Activated CD4-positive, alpha-beta T cell treated with anti-CD3 and anti-CD28 coated beads, Interleukin-2, amount 50 U/mL, for 48 hours (primary cell): ENCODE results near the gene HECW1.
"Not testable (repeated sequence)": the region's sequence is repeated elsewhere in the genome, so short reads cannot be mapped to it uniquely, and the experiment has no call there.

ENCODE experiments used
- DNase-seq, 2 experiments: peaks; one replicate each; pipeline ENCODE4 v3.0.0-alpha.2; 2020

Gene HECW1

GRCh38 chr7:43210539-43210938, 98.1 kb downstream of the HECW1 start:
- not testable (repeated sequence) for DNase-seq

DNA sequence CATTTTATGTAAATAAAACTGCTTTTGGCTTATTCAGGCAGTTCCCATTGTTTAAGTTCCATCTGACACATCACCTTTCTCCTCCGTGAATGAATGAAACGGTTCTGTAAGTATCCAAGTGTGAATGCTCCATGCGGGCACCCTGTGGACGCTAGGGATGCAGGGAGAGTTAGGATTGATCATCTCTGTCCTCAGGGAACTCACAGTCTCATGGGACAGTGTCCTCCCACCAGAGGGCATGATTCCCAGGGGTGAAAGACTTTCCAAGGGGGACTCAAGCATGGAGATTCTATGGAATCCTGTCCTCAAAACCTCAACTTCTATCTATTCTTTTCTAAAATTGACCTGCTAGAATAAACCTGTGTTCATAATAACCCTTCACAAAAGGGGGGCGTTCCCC, 98.8 kb downstream of the HECW1 start:
- DNase-seq: no peak

- no peak for DNase-seq
These were observed 99.2 kb downstream of the HECW1 start for GRCh38 chr7:43211693-43212092.

DNA sequence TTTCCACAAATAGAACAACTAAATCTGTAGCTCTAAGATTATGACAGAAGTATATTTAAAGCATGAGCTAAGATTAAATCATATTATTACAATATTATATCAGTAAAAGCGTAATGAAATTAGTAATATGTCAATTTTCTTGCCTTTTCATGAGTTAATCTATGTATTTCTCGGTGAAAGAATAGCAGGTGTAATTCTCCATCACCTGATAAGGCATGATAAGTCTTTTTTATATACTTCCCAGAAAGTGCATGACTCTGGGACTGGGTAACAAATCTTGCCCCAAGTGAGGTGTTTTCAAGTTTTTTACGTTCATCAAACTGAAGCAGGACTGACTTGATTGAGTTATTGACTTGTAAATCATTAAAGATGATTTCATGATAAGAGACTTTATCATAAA, 100.5 kb downstream of the HECW1 start:
- DNase-seq: no peak

GRCh38 chr7:43215061-43215460, 102.6 kb downstream of the HECW1 start:
- DNase-seq: no peak

GRCh38 chr7:43217055-43217454, 104.6 kb downstream of the HECW1 start:
- DNase-seq: no peak

DNA sequence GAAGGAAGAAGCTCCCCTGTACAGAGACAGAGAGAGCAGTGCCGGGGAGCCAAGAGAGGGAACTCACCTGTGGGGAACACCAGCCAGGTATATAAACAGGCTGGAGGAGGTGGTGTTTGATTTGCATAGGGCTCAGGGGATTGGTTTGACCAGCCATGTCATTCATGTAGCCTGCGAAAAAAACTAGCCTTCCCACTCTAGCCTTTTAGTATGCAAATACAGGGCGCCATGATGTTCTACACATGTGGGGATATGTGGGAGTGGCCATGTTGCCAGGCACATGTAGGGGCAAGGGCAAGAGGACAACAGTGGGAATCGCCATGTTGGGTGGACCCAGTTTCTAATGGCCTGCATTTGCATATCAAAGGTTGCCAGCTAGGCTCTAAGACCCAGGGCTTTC, 106.5 kb downstream of the HECW1 start:
- not testable (repeated sequence) for DNase-seq

DNA sequence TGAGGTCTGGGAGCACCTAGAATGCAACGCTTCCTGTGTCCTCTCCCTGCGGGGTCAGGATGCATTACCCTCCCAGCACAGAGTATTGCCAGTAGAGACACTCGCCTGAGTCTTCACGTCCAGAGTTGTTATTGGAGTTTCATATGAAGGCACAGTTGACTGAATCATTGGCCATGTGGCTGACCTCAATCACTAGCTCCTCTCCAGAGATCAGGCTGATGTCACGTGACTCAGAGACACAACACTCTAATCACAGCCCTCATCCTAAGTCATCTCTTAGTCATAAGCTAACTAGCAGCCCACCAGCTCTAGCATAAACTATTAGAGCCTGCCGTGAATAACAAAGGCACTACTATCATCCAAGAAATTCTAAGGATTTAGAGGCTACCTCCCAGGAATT, 107.8 kb downstream of the HECW1 start:
- no peak for DNase-seq

DNA sequence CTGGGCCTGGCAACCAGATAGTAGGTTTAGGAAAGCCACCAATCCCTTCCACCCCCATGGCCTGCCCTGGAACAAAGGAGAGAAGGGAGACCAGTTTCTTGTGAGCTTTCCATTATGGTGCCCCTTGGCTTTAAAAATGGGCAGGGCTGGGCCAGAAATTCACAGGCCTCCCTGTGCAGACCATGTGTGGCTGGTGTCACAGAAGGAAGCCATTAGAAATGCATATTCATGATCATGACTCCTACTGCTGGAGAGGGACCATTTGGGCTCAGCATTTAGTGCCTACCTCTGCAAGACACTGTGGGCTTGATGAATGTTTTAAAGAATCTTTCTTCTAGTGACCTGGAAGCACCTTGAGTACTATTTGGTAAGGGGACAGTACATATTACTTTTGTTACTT, 108.3 kb downstream of the HECW1 start:
- DNase-seq: no peak

DNA sequence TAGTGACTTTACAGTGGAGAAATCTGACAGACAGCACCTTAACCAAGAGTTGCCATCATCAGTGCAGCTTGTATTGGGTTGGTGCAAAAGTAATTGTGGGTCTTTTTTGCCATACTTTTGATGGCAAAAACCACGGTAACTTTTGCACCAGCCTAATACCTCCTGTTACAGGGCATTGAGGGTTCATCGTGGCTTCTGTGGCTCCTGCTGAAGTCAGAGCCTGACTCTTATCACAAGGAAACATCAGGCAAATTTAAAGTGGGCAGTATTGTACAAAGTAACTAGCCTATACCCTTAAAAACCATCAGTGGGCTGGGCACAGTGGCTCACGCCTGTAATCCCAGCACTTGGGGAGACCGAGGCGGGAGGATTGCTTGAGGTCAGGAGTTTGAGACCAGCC, 117.4 kb downstream of the HECW1 start:
- no peak for DNase-seq

DNA sequence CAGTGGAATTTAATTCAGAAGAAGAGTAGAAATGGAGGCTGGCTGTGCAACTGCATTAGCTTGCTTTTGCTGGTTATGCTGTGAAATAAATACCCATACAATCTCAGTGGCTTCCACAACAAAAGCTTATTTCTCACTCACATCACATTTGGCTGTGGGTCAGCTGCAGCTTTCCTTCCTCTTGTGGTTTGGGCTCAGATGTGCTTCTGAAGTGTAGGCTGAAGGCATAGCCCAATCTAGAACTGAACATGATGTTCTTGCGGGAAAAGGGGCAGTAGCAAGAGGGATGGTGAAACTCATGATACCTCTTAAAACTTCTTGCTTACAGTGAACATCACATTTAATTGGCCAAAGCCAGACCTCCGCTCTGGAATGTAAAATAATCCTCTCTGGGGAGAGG, 119.9 kb downstream of the HECW1 start:
- DNase-seq: no peak

GRCh38 chr7:43234073-43234472, 121.6 kb downstream of the HECW1 start:
- DNase-seq: no peak

DNA sequence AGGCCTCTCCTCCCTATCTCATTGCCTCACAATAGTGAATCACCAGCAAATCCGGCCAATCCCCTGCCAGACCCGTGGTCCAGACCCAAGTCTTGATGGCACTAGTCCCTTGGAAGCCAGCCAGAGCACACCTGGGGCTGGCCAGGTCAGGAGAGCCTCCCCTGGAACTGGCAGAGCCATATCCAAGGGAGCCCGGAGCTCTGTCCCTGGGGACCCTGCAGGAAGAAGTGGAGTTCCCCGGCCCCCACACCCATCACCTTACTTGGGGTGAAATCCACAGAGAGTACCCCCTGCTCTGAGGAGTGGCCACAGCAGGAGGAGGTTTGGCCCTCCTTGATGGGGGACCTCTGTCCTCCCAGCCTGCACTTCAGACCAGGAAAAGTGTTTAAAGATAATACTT, 122.5 kb downstream of the HECW1 start:
- no peak for DNase-seq

DNA sequence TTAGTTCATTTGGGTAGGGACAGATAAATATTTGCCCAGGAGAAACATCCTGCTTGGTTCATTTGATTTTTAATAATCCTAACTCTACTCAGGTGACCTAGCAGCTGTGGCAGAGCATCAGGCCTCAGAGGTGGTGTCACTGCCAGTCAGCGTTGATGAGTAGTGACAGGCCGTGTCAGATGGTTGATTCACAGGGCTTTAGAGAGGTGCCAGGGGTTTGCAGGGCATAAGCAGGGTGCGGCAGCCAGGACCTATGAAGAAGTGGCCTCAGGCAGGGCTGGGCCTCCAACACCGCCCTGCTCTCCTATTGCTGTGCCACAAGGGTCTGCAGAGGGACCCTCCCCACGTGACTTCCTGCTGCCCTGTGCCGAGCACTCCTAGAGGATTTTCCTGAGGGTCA, 128.1 kb downstream of the HECW1 start:
- DNase-seq: no peak

- no peak for DNase-seq
These were observed 130.3 kb downstream of the HECW1 start for GRCh38 chr7:43242628-43243255.

GRCh38 chr7:43244232-43244631, 131.8 kb downstream of the HECW1 start:
- DNase-seq: no peak

- no peak for DNase-seq
These were observed 132.3 kb downstream of the HECW1 start for GRCh38 chr7:43244784-43245183.

- no peak for DNase-seq
These were observed 135.3 kb downstream of the HECW1 start for GRCh38 chr7:43247757-43248156.

GRCh38 chr7:43248553-43248952, 136.1 kb downstream of the HECW1 start:
- no peak for DNase-seq

DNA sequence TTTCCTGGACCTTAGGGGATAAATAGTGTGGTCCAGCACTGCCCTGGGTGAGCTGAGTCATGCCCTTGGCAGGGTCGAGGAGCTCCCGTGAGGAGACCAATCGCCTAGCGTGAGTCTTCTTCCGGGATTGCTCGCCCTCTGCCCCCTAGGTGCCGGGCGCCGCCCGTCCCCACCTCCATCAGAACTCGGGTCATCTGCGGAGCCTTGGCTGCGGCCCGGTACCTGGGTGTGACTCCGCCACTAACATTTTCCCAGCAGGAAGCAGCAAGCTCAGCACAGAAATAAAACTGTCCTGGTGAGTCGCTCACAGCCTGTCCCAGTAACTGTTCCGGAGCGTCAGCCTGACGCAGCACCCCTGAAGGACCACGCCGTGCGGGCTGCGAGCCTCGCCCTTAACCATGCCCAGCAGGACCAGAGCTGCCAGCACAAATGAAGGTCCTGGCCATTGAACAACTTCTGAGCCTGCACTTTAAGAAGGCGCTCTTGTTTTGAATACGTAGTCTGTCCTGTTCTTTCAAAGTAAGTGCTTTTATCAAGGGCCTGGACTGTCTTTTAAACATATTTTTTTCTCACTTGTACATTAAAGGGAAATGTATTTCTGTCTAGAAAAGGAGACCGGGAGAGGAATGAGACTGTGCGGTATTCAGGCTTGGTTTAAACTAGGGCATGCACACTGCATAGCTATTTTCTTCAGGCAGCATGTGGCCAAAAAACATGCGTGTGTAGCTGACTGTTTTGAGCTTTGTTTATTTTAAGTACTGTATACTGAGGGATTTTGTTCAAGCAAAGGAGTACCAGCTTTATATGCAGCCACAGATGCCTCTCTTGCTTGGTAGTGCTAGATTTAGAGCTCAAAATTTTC, 136.7 kb downstream of the HECW1 start:
- DNase-seq: no peak

DNA sequence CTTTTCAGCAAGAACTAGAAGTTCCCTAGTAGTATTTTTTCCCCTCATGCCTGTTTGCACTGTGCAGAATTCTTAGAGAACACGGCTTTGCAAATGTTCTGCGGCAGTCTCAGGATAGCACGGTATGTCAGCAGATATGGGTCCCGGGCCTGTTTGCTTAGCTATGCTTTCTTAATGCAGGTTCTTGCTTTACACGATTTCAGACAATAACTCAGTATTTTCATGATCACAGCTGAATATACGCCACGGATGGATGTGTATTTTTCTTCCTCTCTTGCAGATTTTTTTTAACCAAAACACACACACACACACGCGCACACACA, 137.3 kb downstream of the HECW1 start:
- no peak for DNase-seq

- DNase-seq: peak; percentile 69 to 77
These were observed 148.8 kb downstream of the HECW1 start for GRCh38 chr7:43260980-43261878.

GRCh38 chr7:43265139-43265538, 152.7 kb downstream of the HECW1 start:
- DNase-seq: no peak
